ENCODE data around the gene OS9. TPM values are rescaled to one million over a fixed set of nuclear protein-coding genes. Genes with fewer than 3 reads are reported as not detected.
A peak's percentile ranks its signal among the peaks of the same experiment; 100 is the strongest.
"Not testable (repeated sequence)": the region's sequence is repeated elsewhere in the genome, so short reads cannot be mapped to it uniquely, and the experiment has no call there.

Gene OS9
- polyA plus RNA-seq, 4 donors: 148 to 307 (median 200) TPM

DNA sequence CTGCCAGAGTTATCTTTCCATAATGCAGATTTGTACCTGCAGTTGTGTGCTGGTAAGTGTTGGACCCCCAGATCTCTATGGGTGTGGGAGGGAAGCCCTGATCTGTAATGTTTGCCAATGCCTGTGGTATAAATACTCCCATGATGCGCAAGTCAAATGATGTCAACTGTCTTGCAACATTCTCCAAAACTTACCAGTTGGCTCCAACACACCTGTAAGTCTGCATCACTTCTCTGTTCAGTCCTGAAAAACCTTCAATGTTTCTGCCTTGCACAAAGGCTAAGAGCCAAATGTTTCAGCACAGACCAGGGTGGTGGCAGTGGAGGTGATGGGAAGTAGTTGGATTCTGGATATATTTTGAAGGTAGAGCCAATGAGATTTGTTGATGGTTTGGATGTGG is 3.1 kb downstream of the OS9 start:
- Histone ChIP-seq H3K27ac (ENCODE audit: low read depth in 1 of 3, low read length in 2 of 3) (no peak overlapping the region), H3K4me3 (ENCODE audit: low read depth in 1 of 3, low read length in 3 of 3) (no peak overlapping the region), H3K4me1 (ENCODE audit: control insufficient read depth in 3 of 3, insufficient read depth in 2 of 3, low read depth in 1 of 3, low read length in 2 of 3) (peaks cover 0 to 25% (median 2%) of the 10 kb centered on the region in 3 donors), H3K27me3 (ENCODE audit: control insufficient read depth in 3 of 3, insufficient read depth in 3 of 3, low read length in 3 of 3) (no peaks in the 10 kb centered on the region), H3K36me3 (ENCODE audit: control insufficient read depth in 3 of 3, insufficient read depth in 2 of 3, low read depth in 1 of 3, low read length in 3 of 3) (peaks cover 6 to 24% (median 11%) of the 10 kb centered on the region in 3 donors), H3K9me3 (ENCODE audit: control insufficient read depth in 2 of 2, insufficient read depth in 1 of 2, low read depth in 1 of 2, low read length in 1 of 2) (no peaks in the 10 kb centered on the region)
- WGBS, 3 donors: 98 to 100% (median 100%) methylated on average over 1 of the region's 1 CpG
- DNase-seq (no peak), FAIRE-seq (no peak)

GRCh38 chr12:57698414-57698813 is 4.5 kb downstream of the OS9 start:
- WGBS, 3 donors: 75 to 83% (median 77%) methylated on average over 3 of the region's 3 CpGs
- no peak overlapping the region for H3K27ac ChIP-seq (ENCODE audit: low read depth in 1 of 3, low read length in 2 of 3)
- no peaks in the 10 kb centered on the region for H3K27me3 ChIP-seq (ENCODE audit: control insufficient read depth in 3 of 3, insufficient read depth in 3 of 3, low read length in 3 of 3)
- H3K4me1 ChIP-seq (ENCODE audit: control insufficient read depth in 3 of 3, insufficient read depth in 2 of 3, low read depth in 1 of 3, low read length in 2 of 3): peaks cover 0 to 23% (median 2%) of the 10 kb centered on the region in 3 donors
- peaks cover 6 to 29% (median 17%) of the 10 kb centered on the region in 3 donors for H3K36me3 ChIP-seq (ENCODE audit: control insufficient read depth in 3 of 3, insufficient read depth in 2 of 3, low read depth in 1 of 3, low read length in 3 of 3)
- no peaks in the 10 kb centered on the region for H3K9me3 ChIP-seq (ENCODE audit: control insufficient read depth in 2 of 2, insufficient read depth in 1 of 2, low read depth in 1 of 2, low read length in 1 of 2)
- DNase-seq (peak in 1 of 2 donors; percentile 17), FAIRE-seq (no peak)
- no peak overlapping the region for H3K4me3 ChIP-seq (ENCODE audit: low read depth in 1 of 3, low read length in 3 of 3)

DNA sequence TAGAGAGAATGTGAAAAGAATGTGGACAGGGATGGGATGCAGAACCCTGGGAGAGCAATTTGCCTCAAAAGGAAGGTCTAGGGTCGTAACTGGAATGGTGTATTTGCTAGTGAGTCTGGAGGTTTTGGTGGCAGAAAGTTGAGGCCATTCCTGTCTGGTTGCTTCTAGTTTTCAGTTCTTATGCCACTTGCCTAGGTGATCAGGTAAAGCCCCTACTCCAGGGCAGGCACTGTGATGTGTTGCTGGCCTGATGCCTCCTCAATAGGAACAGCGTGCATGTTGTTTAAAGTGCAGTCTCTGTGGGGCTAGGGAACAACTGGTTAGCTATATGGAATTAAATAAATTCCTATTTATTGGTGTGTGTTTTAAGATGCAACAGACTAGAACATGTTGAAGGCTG is 6.4 kb downstream of the OS9 start:
- Histone ChIP-seq H3K27ac (ENCODE audit: low read depth in 1 of 3, low read length in 2 of 3) (no peak overlapping the region), H3K27me3 (ENCODE audit: control insufficient read depth in 3 of 3, insufficient read depth in 3 of 3, low read length in 3 of 3) (no peaks in the 10 kb centered on the region), H3K4me3 (ENCODE audit: low read depth in 1 of 3, low read length in 3 of 3) (no peak overlapping the region), H3K36me3 (ENCODE audit: control insufficient read depth in 3 of 3, insufficient read depth in 2 of 3, low read depth in 1 of 3, low read length in 3 of 3) (peaks cover 6 to 33% (median 18%) of the 10 kb centered on the region in 3 donors), H3K9me3 (ENCODE audit: control insufficient read depth in 2 of 2, insufficient read depth in 1 of 2, low read depth in 1 of 2, low read length in 1 of 2) (peaks cover 0 to 6% of the 10 kb centered on the region in 2 donors), H3K4me1 (ENCODE audit: control insufficient read depth in 3 of 3, insufficient read depth in 2 of 3, low read depth in 1 of 3, low read length in 2 of 3) (peaks cover 0 to 15% (median 2%) of the 10 kb centered on the region in 3 donors)
- no peak for FAIRE-seq
- no peak for DNase-seq
- WGBS, 3 donors: 98 to 100% (median 99%) methylated on average over 2 of the region's 2 CpGs

GRCh38 chr12:57707250-57707649 is 13.3 kb downstream of the OS9 start:
- Histone ChIP-seq H3K4me3 (ENCODE audit: low read depth in 1 of 3, low read length in 3 of 3) (no peak overlapping the region), H3K9me3 (ENCODE audit: control insufficient read depth in 2 of 2, insufficient read depth in 1 of 2, low read depth in 1 of 2, low read length in 1 of 2) (peaks cover 0 to 8% of the 10 kb centered on the region in 2 donors), H3K27ac (ENCODE audit: low read depth in 1 of 3, low read length in 2 of 3) (no peak overlapping the region), H3K4me1 (ENCODE audit: control insufficient read depth in 3 of 3, insufficient read depth in 2 of 3, low read depth in 1 of 3, low read length in 2 of 3) (no peaks in the 10 kb centered on the region), H3K27me3 (ENCODE audit: control insufficient read depth in 3 of 3, insufficient read depth in 3 of 3, low read length in 3 of 3) (no peaks in the 10 kb centered on the region), H3K36me3 (ENCODE audit: control insufficient read depth in 3 of 3, insufficient read depth in 2 of 3, low read depth in 1 of 3, low read length in 3 of 3) (peaks cover 2 to 33% (median 10%) of the 10 kb centered on the region in 3 donors)
- no peak for FAIRE-seq
- WGBS, 3 donors: 93 to 100% (median 95%) methylated on average over 3 of the region's 3 CpGs
- no peak for DNase-seq

- H3K9me3 ChIP-seq (ENCODE audit: control insufficient read depth in 2 of 2, insufficient read depth in 1 of 2, low read depth in 1 of 2, low read length in 1 of 2): peaks cover 0 to 8% of the 10 kb centered on the region in 2 donors
- H3K27me3 ChIP-seq (ENCODE audit: control insufficient read depth in 3 of 3, insufficient read depth in 3 of 3, low read length in 3 of 3): no peaks in the 10 kb centered on the region
- no peak overlapping the region for H3K4me3 ChIP-seq (ENCODE audit: low read depth in 1 of 3, low read length in 3 of 3)
- 85 to 97% (median 86%) methylated on average over 2 of the region's 2 CpGs for WGBS, 3 donors
- no peak for DNase-seq
- no peak for FAIRE-seq
- H3K4me1 ChIP-seq (ENCODE audit: control insufficient read depth in 3 of 3, insufficient read depth in 2 of 3, low read depth in 1 of 3, low read length in 2 of 3): no peaks in the 10 kb centered on the region
- H3K27ac ChIP-seq (ENCODE audit: low read depth in 1 of 3, low read length in 2 of 3): no peak overlapping the region
- H3K36me3 ChIP-seq (ENCODE audit: control insufficient read depth in 3 of 3, insufficient read depth in 2 of 3, low read depth in 1 of 3, low read length in 3 of 3): peaks cover 6 to 36% (median 8%) of the 10 kb centered on the region in 3 donors
These were observed 14.4 kb downstream of the OS9 start for GRCh38 chr12:57708296-57708695.

- 93 to 96% (median 96%) methylated on average over 3 of the region's 3 CpGs for WGBS, 3 donors
- Histone ChIP-seq H3K9me3 (ENCODE audit: control insufficient read depth in 2 of 2, insufficient read depth in 1 of 2, low read depth in 1 of 2, low read length in 1 of 2) (peaks cover 0 to 2% of the 10 kb centered on the region in 2 donors), H3K27me3 (ENCODE audit: control insufficient read depth in 3 of 3, insufficient read depth in 3 of 3, low read length in 3 of 3) (no peaks in the 10 kb centered on the region), H3K36me3 (ENCODE audit: control insufficient read depth in 3 of 3, insufficient read depth in 2 of 3, low read depth in 1 of 3, low read length in 3 of 3) (peaks cover 7 to 44% (median 16%) of the 10 kb centered on the region in 3 donors), H3K27ac (ENCODE audit: low read depth in 1 of 3, low read length in 2 of 3) (no peak overlapping the region), H3K4me3 (ENCODE audit: low read depth in 1 of 3, low read length in 3 of 3) (no peak overlapping the region), H3K4me1 (ENCODE audit: control insufficient read depth in 3 of 3, insufficient read depth in 2 of 3, low read depth in 1 of 3, low read length in 2 of 3) (no peaks in the 10 kb centered on the region)
- FAIRE-seq (no peak), DNase-seq (no peak)
These were observed 18.8 kb downstream of the OS9 start for GRCh38 chr12:57712701-57713100.

DNA sequence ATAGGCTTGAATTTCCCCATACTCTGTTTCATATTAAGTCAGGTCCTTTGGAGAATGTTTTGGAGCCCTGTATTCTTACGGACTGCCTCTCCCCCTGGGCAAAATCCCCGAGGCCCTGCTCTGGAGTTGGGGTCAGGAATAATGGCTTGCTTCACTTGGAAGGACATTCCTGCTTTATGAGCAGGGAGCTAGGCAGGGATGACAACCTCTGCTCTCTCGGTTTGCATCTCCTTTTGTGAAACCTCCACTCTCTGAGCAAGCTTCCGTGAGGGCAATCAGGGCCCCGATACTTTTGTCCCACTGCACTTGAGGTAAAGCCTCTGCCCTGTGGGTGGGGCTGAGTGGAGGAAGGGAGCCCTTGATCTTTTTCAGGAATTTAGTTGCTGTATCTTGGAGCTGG is 19.3 kb downstream of the OS9 start:
- DNase-seq (no peak), FAIRE-seq (no peak)
- peaks cover 12 to 46% (median 16%) of the 10 kb centered on the region in 3 donors for H3K36me3 ChIP-seq (ENCODE audit: control insufficient read depth in 3 of 3, insufficient read depth in 2 of 3, low read depth in 1 of 3, low read length in 3 of 3)

DNA sequence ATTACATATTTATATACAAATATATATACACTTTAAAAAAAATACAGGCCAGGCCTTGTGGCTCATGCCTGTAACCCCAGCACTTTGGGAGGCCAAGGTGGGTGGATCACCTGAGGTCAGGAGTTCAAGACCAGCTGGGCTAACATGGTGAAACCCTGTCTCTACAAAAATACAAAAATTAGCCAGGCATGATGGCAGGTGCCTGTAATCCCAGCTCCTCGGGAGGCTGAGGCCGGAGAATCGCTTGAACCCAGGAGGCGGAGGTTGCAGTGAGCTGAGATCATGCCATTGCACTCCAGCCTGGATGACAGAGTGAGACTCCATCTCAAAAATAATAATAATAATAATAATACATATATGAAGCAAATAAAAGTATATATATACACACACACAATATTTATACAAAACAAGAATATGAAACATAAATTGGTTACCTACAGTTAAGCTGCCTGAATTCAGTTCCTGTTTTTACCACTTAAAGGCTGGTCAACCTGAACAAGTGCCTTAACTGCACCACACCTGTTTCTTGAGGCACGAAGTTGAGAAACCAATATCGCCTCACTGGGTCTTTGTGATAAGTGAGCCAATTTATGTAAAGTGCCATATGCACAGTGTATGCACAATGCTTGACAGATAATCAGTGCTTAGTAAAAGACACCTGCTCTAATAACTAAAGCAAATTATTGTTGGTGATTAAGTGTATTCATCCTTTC is 21.3 kb downstream of the OS9 start:
- not testable (repeated sequence) for DNase-seq; H3K27me3 ChIP-seq (ENCODE audit: control insufficient read depth in 3 of 3, insufficient read depth in 3 of 3, low read length in 3 of 3); H3K9me3 ChIP-seq (ENCODE audit: control insufficient read depth in 2 of 2, insufficient read depth in 1 of 2, low read depth in 1 of 2, low read length in 1 of 2); FAIRE-seq; H3K4me3 ChIP-seq (ENCODE audit: low read depth in 1 of 3, low read length in 3 of 3); H3K27ac ChIP-seq (ENCODE audit: low read depth in 1 of 3, low read length in 2 of 3); H3K4me1 ChIP-seq (ENCODE audit: control insufficient read depth in 3 of 3, insufficient read depth in 2 of 3, low read depth in 1 of 3, low read length in 2 of 3)
- peaks cover 14 to 59% (median 24%) of the 10 kb centered on the region in 3 donors for H3K36me3 ChIP-seq (ENCODE audit: control insufficient read depth in 3 of 3, insufficient read depth in 2 of 3, low read depth in 1 of 3, low read length in 3 of 3)
- WGBS, 3 donors: 93 to 97% (median 95%) methylated on average over 6 of the region's 6 CpGs

More for the DNA sequence above, 19.3 kb downstream of the OS9 start:
- Histone ChIP-seq H3K9me3 (ENCODE audit: control insufficient read depth in 2 of 2, insufficient read depth in 1 of 2, low read depth in 1 of 2, low read length in 1 of 2) (peaks cover 0 to 2% of the 10 kb centered on the region in 2 donors), H3K4me1 (ENCODE audit: control insufficient read depth in 3 of 3, insufficient read depth in 2 of 3, low read depth in 1 of 3, low read length in 2 of 3) (no peaks in the 10 kb centered on the region), H3K27ac (ENCODE audit: low read depth in 1 of 3, low read length in 2 of 3) (no peak overlapping the region), H3K4me3 (ENCODE audit: low read depth in 1 of 3, low read length in 3 of 3) (no peak overlapping the region), H3K27me3 (ENCODE audit: control insufficient read depth in 3 of 3, insufficient read depth in 3 of 3, low read length in 3 of 3) (no peaks in the 10 kb centered on the region)
- WGBS, 3 donors: 91 to 98% (median 93%) methylated on average over 5 of the region's 5 CpGs

Data from small intestine (tissue), 7 donors.